Measurements from ENCODE around the gene DHH.
A peak's percentile ranks its signal among the peaks of the same experiment; 100 is the strongest.

Gene DHH

GRCh38 chr12:49108958-49109404 lies 14.4 kb upstream of the DHH start:
- DNase-seq = no peak

- no peak for DNase-seq
Measured at GRCh38 chr12:49105504-49106084, 11.0 kb upstream of the DHH start.

GRCh38 chr12:49104822-49105221 lies 10.2 kb upstream of the DHH start:
- no peak for DNase-seq

DNA sequence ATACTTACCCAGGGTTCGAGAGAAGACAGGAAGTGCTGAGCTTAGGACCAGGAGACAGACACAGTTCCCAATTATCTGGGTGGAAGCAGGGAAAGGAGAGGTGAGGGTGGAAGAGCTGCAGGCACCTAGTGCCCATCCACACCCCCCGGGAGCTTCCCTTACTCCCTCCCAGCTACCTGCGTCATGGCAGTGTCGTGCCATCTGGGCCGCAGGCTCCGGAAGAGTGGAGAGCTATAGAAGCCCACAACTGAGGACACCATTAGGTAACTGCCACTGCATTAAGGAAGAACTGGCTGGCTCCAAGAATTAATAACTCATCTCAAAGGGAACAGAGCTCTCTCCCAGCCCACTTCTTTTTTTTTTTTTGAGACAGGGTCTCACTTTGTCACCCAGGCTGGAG lies 5.8 kb upstream of the DHH start:
- DNase-seq = no peak

GRCh38 chr12:49098703-49099102 lies 4.1 kb upstream of the DHH start:
- DNase-seq = no peak

DNA sequence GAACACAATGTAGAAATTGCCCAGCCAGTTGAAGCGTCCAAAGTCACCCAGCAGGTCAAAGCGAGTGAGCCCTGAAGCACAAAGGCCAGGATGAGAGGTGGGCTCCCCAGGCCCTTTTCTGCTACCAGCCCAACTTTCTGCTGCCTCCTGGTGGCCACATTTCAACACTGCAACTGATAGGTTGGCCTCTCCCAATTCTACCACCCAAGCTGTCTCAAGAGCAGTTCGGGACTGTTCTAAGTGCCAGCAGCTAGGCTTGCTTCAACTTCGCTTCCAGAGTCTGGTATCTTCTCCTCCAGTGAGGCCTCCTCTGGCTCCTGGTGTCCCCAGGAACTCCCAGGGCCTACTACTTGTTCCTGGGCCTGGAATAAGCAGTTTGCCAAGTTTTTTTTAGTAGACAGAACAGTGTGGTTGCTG lies 3.4 kb upstream of the DHH start:
- peak; percentile 63 for DNase-seq

GRCh38 chr12:49097381-49097780 lies 2.8 kb upstream of the DHH start:
- no peak for DNase-seq

- DNase-seq = no peak
Measured at GRCh38 chr12:49094975-49095365, 369 bp upstream of the DHH start.

DNA sequence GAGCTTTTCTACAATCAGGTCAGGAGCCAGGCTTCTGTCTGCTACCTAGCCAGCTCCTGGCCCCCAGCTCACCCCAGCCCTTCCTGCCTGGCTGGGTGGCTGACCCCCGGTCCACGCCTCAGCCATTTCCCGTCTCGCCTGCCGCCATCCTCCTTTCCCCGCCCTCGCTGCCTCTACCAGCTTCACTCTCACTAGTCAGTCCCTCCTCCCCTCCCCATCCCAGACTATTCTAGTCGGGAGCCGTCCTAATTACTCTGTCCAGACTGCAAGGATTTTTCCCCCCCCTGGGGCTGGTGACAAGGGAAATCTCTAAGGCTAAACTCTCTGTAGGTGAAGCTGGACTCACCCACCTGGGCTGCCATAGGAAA lies 825 bp downstream of the DHH start:
- DNase-seq = no peak

DNA sequence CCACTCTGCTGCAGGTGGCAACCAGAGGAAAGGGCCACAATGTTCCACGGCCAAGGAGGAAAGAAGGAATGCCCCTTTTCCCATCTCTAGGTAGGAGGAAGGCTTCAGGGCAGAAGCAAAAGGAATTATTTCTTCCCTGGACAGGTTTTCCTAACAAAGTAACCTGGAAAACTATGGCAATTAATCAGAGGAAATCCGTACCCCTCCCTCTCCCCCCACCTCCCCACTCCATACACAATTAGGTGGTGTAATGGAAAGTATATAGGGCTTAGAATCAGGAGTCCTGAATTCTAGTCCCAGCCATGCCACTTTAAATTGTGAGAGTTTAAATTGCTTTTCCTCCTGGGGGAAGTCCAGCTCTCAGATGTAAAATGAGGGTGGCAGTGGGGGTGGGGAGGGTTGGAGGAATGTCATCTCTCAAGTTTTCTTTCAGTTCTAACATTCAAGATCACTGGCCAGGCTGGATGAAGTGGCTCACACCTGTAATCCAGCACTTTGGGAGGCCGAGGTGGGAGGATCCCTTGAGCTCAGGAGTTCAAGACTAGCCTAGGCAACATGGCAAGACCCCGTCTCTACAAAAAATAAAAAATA lies 1.7 kb downstream of the DHH start:
- DNase-seq = no peak

GRCh38 chr12:49092086-49092815 lies 2.4 kb downstream of the DHH start:
- DNase-seq = peak; percentile 68

DNA sequence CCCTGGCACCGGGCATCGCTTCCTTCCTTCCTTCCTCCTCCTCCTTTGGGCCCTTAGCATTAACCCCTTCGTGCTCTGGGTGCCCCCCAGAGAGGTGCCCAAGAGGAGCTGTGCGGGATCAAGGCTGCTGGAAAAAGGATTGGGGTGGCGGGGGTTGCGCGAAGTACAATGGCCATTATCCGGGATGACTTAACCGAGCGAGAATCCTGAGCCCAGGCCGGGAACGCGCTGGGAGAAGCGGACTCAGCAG lies 2.8 kb downstream of the DHH start:
- DNase-seq = no peak

DNA sequence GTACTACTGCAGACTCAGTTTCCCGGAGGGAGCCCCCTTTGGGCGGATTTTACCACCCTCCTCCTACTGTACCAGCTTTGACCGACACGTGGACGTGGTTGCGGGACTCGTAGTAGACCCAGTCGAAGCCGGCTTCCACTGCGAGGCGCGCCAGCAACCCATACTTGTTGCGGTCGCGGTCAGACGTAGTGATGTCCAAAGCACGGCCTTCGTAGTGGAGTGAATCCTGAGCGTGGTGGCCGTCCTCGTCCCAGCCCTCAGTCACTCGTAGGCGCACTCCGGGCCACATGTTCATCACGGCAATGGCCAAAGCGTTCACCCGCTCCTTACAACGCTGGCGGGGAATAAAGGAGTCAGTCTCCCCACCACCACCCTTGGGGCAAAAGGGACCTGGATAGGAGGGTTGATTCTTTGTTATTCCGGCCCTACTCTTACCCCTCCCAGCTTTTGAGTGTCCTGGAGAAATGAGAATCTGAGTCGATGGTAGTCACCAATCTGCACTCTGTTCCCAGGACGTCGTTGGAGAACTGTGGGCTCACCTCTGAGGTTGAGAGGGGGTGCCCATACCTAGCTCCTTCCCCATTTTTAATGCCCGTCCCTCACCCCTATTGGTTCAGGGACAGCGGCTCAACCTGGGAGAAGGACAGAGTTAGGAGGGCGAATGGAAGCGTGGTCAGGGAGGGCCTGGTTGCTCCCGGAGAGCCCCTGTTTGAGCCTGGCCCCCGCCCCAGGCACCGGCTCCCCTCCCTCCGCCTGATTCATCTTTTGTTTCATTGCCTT lies 3.4 kb downstream of the DHH start:
- no peak for DNase-seq

- peak; percentile 44 for DNase-seq
Measured at GRCh38 chr12:49089821-49090773, 4.5 kb downstream of the DHH start.

GRCh38 chr12:49088932-49089330 lies 5.7 kb downstream of the DHH start:
- no peak for DNase-seq

DNA sequence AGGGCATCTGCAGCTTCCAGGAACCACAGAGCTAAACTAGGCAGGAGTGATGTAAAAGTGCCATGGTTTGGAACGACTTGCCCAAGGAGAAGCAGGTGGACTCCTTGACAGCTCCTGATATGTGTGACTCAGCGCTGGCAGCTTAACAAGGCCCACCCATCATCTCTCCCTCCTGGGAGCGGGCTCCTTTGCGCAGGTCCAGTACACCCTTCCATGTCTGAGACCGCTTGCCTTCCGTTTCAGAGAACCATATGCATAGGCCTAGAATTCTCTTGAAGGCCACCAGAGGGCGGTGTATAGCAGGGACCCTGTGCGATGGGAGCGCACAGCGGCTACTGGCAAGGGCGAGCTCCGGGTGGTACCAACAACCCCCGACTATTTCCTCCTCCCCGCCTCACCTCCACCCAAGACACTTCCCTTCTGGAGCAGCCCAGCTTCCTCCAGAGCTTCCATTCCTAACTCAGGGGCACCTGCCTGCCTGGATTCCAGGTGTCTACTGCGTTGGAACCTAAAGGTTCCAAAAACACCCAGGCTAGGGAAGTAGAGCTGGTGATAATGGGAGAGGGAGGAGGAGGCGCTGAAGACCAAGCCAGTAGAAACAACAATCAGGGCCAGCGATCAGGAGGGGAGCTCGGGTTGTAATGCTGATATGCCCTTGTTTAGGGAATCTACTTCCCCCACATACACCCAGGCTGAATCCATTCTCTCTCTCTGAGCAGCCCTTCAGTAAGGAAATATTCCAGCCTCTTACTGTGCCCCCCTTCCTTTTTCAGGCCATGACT lies 6.3 kb downstream of the DHH start:
- peak; percentile 68 for DNase-seq

DNA sequence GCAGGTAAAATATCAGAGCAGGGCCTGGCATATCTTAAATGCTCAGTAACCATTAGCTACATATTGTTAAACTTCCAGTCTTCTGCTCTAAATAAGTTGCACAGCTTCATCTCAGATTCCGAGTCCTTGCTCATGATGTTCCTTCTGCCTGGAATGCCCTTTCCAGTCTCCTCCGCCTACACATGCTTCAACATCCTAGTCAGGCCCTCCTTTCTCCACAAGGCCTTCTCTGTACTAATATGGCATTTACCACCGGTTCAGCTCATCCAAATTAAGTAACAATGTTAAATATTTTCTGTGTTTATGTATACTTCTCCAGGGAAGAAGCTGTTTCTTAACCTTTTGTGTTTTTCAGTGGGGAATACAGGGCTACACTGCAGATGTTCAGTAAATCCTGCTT lies 8.5 kb downstream of the DHH start:
- DNase-seq = no peak

- DNase-seq = no peak
Measured at GRCh38 chr12:49084438-49084837, 10.2 kb downstream of the DHH start.

- no peak for DNase-seq
Measured at GRCh38 chr12:49079793-49080192, 14.8 kb downstream of the DHH start.

- DNase-seq = no peak
Measured at GRCh38 chr12:49070971-49071370, 23.6 kb downstream of the DHH start.

DNA sequence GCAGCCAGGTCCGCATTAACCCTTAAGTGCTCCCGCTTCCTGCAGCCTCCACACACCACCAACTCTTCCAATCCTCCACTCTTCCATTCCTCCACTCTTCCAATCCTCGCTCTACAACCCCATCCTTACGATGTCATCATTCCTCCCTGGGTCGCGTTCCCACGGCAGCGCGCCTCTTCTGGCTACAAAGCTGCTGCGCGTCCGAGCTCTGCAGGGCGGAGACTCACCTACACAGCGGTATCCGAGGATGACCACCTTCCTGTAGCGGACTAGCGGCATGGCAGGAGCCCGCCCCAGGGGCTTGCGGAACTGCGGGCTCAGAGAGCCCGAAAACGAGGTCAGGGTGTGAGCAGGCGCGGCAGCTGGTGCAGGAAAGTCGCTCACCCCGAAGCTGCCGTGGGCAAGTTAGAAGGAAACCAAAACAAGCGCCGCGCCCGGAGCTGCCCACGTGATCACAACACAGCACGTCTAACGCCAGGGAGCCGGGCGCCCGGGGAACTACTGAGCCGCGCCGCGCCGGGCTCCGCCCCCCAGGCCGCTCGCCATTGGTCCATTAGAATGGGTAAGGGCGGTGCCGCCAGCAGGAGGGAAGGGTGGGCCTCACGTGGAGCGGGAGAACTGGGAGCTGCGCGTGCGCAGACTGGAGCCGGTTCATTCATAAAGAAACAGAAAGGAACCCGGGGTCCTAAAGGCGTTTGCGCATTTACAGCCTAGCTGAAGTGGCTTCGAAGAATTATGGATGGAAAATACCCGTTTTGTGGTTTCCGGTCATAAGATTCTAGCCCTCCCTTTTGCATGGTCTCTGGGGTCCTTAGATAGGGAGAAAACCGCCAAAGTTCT lies 24.9 kb downstream of the DHH start, which contains the start of gene RHEBL1:
Gene RHEBL1, minus strand, starts transcription at position 473 of the 840 bp plus-strand sequence. Its CDS starts 194 bp downstream, at position 279.
- peak; percentile 99 for DNase-seq

All from activated CD8-positive, alpha-beta memory T cell treated with anti-CD3 and anti-CD28 coated beads, Interleukin-2, amount 50 U/mL, for 4 hours (primary cell).